ENCODE results near the gene ROCK2.

DNA sequence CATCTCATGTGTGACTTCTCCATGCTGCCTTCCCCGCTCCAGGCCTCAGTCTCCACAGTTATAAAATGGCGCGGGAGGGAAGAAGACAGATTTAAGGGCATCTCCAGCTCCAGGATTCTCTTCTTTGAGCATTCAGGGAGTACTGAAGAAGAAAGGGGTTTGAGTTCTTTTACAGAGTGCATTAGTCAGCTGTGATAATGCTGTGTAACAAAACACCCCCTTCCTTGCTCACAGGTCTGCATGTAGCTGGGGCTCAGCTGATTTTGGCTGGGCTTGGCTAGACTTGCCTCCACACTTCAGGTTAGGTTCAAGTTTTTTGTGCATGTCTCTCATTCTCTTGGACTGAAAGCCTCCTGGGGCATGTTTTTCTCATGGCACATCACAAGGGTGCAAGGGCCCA, 197.2 kb downstream of the ROCK2 start:
- no peak for TF ChIP-seq EP300 (IDR thresholded peaks at IDR 0.05)
- TF ChIP-seq, protein P1, sequence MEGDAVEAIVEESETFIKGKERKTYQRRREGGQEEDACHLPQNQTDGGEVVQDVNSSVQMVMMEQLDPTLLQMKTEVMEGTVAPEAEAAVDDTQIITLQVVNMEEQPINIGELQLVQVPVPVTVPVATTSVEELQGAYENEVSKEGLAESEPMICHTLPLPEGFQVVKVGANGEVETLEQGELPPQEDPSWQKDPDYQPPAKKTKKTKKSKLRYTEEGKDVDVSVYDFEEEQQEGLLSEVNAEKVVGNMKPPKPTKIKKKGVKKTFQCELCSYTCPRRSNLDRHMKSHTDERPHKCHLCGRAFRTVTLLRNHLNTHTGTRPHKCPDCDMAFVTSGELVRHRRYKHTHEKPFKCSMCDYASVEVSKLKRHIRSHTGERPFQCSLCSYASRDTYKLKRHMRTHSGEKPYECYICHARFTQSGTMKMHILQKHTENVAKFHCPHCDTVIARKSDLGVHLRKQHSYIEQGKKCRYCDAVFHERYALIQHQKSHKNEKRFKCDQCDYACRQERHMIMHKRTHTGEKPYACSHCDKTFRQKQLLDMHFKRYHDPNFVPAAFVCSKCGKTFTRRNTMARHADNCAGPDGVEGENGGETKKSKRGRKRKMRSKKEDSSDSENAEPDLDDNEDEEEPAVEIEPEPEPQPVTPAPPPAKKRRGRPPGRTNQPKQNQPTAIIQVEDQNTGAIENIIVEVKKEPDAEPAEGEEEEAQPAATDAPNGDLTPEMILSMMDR (IDR thresholded peaks at IDR 0.05): no peak
